ENCODE measurements around the gene FXYD4.

DNA sequence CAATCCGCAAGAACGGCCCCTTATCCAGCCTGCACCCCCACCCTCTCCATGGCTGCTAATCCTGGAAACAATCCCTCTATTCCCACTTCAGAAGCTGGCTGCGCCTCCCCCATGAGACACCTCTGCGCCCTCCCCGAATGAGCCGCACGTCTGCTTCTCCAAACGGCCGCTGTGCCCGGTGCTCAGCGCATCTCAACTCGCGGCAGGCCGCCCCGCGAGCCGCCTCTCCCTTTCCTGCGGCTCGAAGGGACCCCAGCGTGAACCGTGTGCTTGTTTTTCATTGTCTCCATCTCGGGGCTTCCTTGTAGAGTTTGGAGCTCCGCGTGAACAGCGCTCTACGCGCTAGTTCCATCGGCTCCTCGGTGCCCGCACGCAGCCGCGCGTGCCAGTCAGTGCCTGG, 20.8 kb upstream of the FXYD4 start:
- TF ChIP-seq POLR2AphosphoS5 (IDR thresholded peaks at IDR 0.05; ENCODE audit: low read depth, low read length) (no peak), TAF1 (IDR thresholded peaks at IDR 0.05; ENCODE audit: low read depth, low read length) (no peak), POLR2A (IDR thresholded peaks at IDR 0.05; ENCODE audit: low read depth, low read length) (no peak), PAX5 (IDR thresholded peaks at IDR 0.05; ENCODE audit: insufficient read depth, low read length, severe bottlenecking) (no peak), SPI1 (IDR thresholded peaks at IDR 0.05; ENCODE audit: low read depth, low read length) (no peak)
